Activated CD8-positive, alpha-beta T cell treated with anti-CD3 and anti-CD28 coated beads, Interleukin-2, amount 10 ng/mL, durations not matched to agents 7 days and 5 days (primary cell): ENCODE measurements around the gene PCDHGB7. TPM values are rescaled to one million over a fixed set of nuclear protein-coding genes. Genes with fewer than 3 reads are reported as not detected.
"Not testable (repeated sequence)": the region's sequence is repeated elsewhere in the genome, so short reads cannot be mapped to it uniquely, and the experiment has no call there.

Experiments
- ATAC-seq: fragments of 150-1000 bp; cut with Tn5 transposase; one replicate; pipeline ENCODE4 v1.10.0; 2021; ENCODE audit warnings: moderate library complexity
- CTCF ChIA-PET: fragments of 350-600 bp; sonication (Branson Sonifier 250); formaldehyde crosslinking; loops from one replicate; lab custom pipeline; 2021; ENCODE audit warnings: antibody characterized with exemption; lab: Charles Lee
- POLR2A ChIA-PET: fragments of 350-600 bp; sonication (Branson Sonifier 250); formaldehyde crosslinking; loops from one replicate; lab custom pipeline; 2021; ENCODE audit warnings: antibody characterized with exemption; lab: Charles Lee
- DNase-seq: peaks from one replicate; pipeline ENCODE4 v3.0.0-alpha.2; 2020
- H3K27ac Mint-ChIP-seq: one replicate; pipeline ENCODE4 v1.8.0; 2021; ENCODE audit warnings: mild to moderate bottlenecking, mixed read lengths
- H3K27me3 Mint-ChIP-seq: one replicate; pipeline ENCODE4 v1.8.0; 2021; ENCODE audit warnings: low read depth, mixed read lengths
- H3K36me3 Mint-ChIP-seq: one replicate; pipeline ENCODE4 v1.8.0; 2021; ENCODE audit warnings: low read depth, mixed read lengths
- H3K4me1 Mint-ChIP-seq: one replicate; pipeline ENCODE4 v1.8.0; 2021; ENCODE audit warnings: low read depth, mixed read lengths
- H3K4me3 Mint-ChIP-seq: one replicate; pipeline ENCODE4 v1.8.0; 2021; ENCODE audit warnings: mild to moderate bottlenecking, mixed read lengths
- H3K9me3 Mint-ChIP-seq: one replicate; pipeline ENCODE4 v1.8.0; 2022; ENCODE audit warnings: mixed read lengths; ENCODE audit not compliant: insufficient read depth
- total RNA-seq, 2 experiments: library from RNA; stranded (reverse); gene quantifications; one replicate each; pipeline ENCODE4 v1.2.3, GENCODE V29; 2021

The PCDHGB7 gene
- total RNA-seq, 2 experiments from 2014 or later = not detected

- POLR2A ChIA-PET = no interaction called here
- peaks cover 40% of the 10 kb centered on the region for H3K27me3 Mint-ChIP-seq
Observed at GRCh38 chr5:141384471-141385267, 32.8 kb upstream of the PCDHGB7 start.

GRCh38 chr5:141387557-141388311 lies 29.7 kb upstream of the PCDHGB7 start, which contains the start of gene PCDHGB4:
PCDHGB4 (plus strand) TSS chr5:141387698; CDS start chr5:141387885, 187 bp downstream.
- H3K4me1 Mint-ChIP-seq, H3K36me3 Mint-ChIP-seq, POLR2A ChIA-PET, H3K27ac Mint-ChIP-seq: not testable (repeated sequence)
- Mint-ChIP-seq H3K27me3 (peaks cover 38% of the 10 kb centered on the region), H3K4me3 (peak within 1 kb of the TSS; percentile 0), H3K9me3 (peaks cover 34% of the 10 kb centered on the region)
- ATAC-seq (peak; percentile 44), DNase-seq (peak; percentile 34)
- CTCF ChIA-PET = interaction anchor here (2.5 kb wide), 1 partner anchor 26 kb away, joined by 9 read pairs; the partner anchor contains the start of gene PCDHGA10

More at GRCh38 chr5:141384471-141385267, 32.8 kb upstream of the PCDHGB7 start:
- ATAC-seq (no peak), DNase-seq (no peak)
- Mint-ChIP-seq H3K4me3 (no peak overlapping the region), H3K36me3 (peaks cover 2% of the 10 kb centered on the region), H3K9me3 (peaks cover 33% of the 10 kb centered on the region), H3K27ac (no peak overlapping the region), H3K4me1 (no peaks in the 10 kb centered on the region)
- CTCF ChIA-PET = interaction anchor here (1.1 kb wide), 1 partner anchor 15 kb away, joined by 3 read pairs; the partner anchor contains the start of gene PCDHGB3

- H3K36me3 Mint-ChIP-seq = peaks cover 5% of the 10 kb centered on the region
Observed at GRCh38 chr5:141388661-141389060, 28.8 kb upstream of the PCDHGB7 start.

GRCh38 chr5:141389153-141390042 lies 28.1 kb upstream of the PCDHGB7 start:
- peaks cover 30% of the 10 kb centered on the region for H3K27me3 Mint-ChIP-seq
- H3K27ac Mint-ChIP-seq = no peak overlapping the region
- peaks cover 34% of the 10 kb centered on the region for H3K9me3 Mint-ChIP-seq
- peaks cover 6% of the 10 kb centered on the region for H3K36me3 Mint-ChIP-seq
- no peak overlapping the region for H3K4me3 Mint-ChIP-seq
- DNase-seq (no peak), ATAC-seq (no peak)
- H3K4me1 Mint-ChIP-seq = no peaks in the 10 kb centered on the region
- ChIA-PET CTCF (interaction anchor here (0.8 to 2.5 kb wide), 2 partner anchors 24 to 124 kb away, joined by 3 to 9 read pairs; partner anchors contain the start of gene PCDHGA10), POLR2A (no interaction called here)

More at GRCh38 chr5:141388661-141389060, 28.8 kb upstream of the PCDHGB7 start:
- ChIA-PET CTCF (interaction anchor here (0.8 to 2.5 kb wide), 2 partner anchors 25 to 125 kb away, joined by 3 to 9 read pairs; partner anchors contain the start of gene PCDHGA10), POLR2A (no interaction called here)
- Mint-ChIP-seq H3K9me3 (peaks cover 32% of the 10 kb centered on the region), H3K27ac (no peak overlapping the region), H3K4me3 (peak overlapping the region; percentile 0), H3K4me1 (no peaks in the 10 kb centered on the region), H3K27me3 (peaks cover 32% of the 10 kb centered on the region)
- ATAC-seq (no peak), DNase-seq (no peak)

- Mint-ChIP-seq H3K27ac (no peak within 1 kb of the TSS), H3K36me3 (peaks cover 9% of the 10 kb centered on the region), H3K4me3 (no peak within 1 kb of the TSS), H3K9me3 (peaks cover 39% of the 10 kb centered on the region), H3K4me1 (no peaks in the 10 kb centered on the region), H3K27me3 (peaks cover 35% of the 10 kb centered on the region)
- CTCF ChIA-PET = interaction anchor here (1.0 to 2.2 kb wide), 5 partner anchors 21 to 120 kb away, joined by 3 to 8 read pairs (median 6); partner anchors contain the start of genes PCDHGA10, PCDHGA11, PCDHGA12 and TAF7
- no peak for ATAC-seq
- DNase-seq = no peak
- POLR2A ChIA-PET = no interaction called here
Observed at GRCh38 chr5:141392429-141393198, 24.9 kb upstream of the PCDHGB7 start, which contains the start of gene PCDHGA8. PCDHGA8 (plus strand) TSS chr5:141392633; CDS start chr5:141392814, 181 bp downstream.

GRCh38 chr5:141393267-141393666 lies 24.2 kb upstream of the PCDHGB7 start:
- CTCF ChIA-PET = interaction anchor here (1.0 to 2.2 kb wide), 4 partner anchors 20 to 120 kb away, joined by 3 to 8 read pairs (median 6); partner anchors contain the start of genes PCDHGA10, PCDHGA11 and PCDHGA12
- POLR2A ChIA-PET = no interaction called here
- Mint-ChIP-seq H3K36me3 (peaks cover 9% of the 10 kb centered on the region), H3K9me3 (peaks cover 39% of the 10 kb centered on the region), H3K4me1 (no peaks in the 10 kb centered on the region), H3K4me3 (no peak overlapping the region), H3K27ac (no peak overlapping the region), H3K27me3 (peaks cover 34% of the 10 kb centered on the region)
- DNase-seq (no peak), ATAC-seq (no peak)

GRCh38 chr5:141394401-141395187 lies 22.9 kb upstream of the PCDHGB7 start:
- DNase-seq, H3K4me1 Mint-ChIP-seq, H3K4me3 Mint-ChIP-seq, POLR2A ChIA-PET, ATAC-seq, H3K27ac Mint-ChIP-seq: not testable (repeated sequence)
- peaks cover 38% of the 10 kb centered on the region for H3K9me3 Mint-ChIP-seq
- CTCF ChIA-PET = interaction anchor here (1.0 to 3.7 kb wide), 4 partner anchors 19 to 172 kb away, joined by 3 to 17 read pairs (median 4); partner anchors contain the start of gene PCDHGA10
- peaks cover 15% of the 10 kb centered on the region for H3K36me3 Mint-ChIP-seq
- H3K27me3 Mint-ChIP-seq = peaks cover 35% of the 10 kb centered on the region

- Mint-ChIP-seq H3K36me3 (peaks cover 13% of the 10 kb centered on the region), H3K9me3 (peaks cover 31% of the 10 kb centered on the region), H3K27me3 (peaks cover 39% of the 10 kb centered on the region), H3K4me3 (peak within 1 kb of the TSS; percentile 36)
- H3K27ac Mint-ChIP-seq, POLR2A ChIA-PET, H3K4me1 Mint-ChIP-seq: not testable (repeated sequence)
- CTCF ChIA-PET = interaction anchor here (0.9 to 3.7 kb wide), 12 partner anchors 9 to 166 kb away, joined by 3 to 17 read pairs (median 5); partner anchors contain the start of genes PCDHGA10, PCDHGA11, PCDHGA12 and PCDHGA5
- peak; percentile 58 for DNase-seq
- peak; percentile 65 for ATAC-seq
Observed at GRCh38 chr5:141397756-141398551, 19.5 kb upstream of the PCDHGB7 start, which contains the start of gene PCDHGB5. PCDHGB5 (plus strand) TSS chr5:141397947; CDS start chr5:141398128, 181 bp downstream.

GRCh38 chr5:141398608-141399007 lies 18.9 kb upstream of the PCDHGB7 start:
- ChIA-PET CTCF (interaction anchor here (1.8 to 3.7 kb wide), 4 partner anchors 15 to 165 kb away, joined by 5 to 17 read pairs (median 6); partner anchors contain the start of gene PCDHGA10), POLR2A (no interaction called here)
- Mint-ChIP-seq H3K4me3 (peak overlapping the region; percentile 4), H3K36me3 (peaks cover 11% of the 10 kb centered on the region), H3K4me1 (peaks cover 3% of the 10 kb centered on the region), H3K27ac (no peak overlapping the region), H3K27me3 (peaks cover 46% of the 10 kb centered on the region), H3K9me3 (peaks cover 31% of the 10 kb centered on the region)
- no peak for ATAC-seq
- no peak for DNase-seq
